Measurements from ENCODE around the gene MYO1B. TPM values are rescaled to one million over a fixed set of nuclear protein-coding genes. Genes with fewer than 3 reads are reported as not detected.

The MYO1B gene
- total RNA-seq, 1 donor from 2014 or later = 81.0 TPM

DNA sequence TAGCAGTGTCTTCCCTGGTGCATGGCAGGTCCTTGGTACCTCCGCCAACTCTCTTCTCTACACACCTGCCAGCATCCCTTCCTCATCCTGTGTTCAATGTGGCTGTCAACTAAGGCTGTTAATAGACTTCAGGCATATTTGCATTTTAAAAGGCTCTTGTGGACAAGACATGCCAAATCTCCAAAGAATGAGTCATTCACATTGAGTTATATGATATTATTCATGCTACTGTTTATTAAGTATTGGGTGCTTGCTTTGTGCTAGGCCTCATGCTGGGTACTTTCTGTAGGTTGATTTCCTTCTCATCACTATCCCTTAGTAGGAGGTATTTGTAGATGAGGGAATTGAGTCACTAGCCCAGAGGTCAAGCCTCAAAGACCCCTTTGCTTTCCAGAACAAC lies 5.2 kb downstream of the MYO1B start:
- H3K4me3 Mint-ChIP-seq (ENCODE audit: unreplicated experiment) = no peak overlapping the region
- H3K27ac Mint-ChIP-seq (ENCODE audit: unreplicated experiment) = no peak overlapping the region
- H3K9me3 Mint-ChIP-seq (ENCODE audit: unreplicated experiment) = no peaks in the 10 kb centered on the region
- peaks cover 73% of the 10 kb centered on the region for H3K4me1 Mint-ChIP-seq (ENCODE audit: unreplicated experiment)
- no peak for DNase-seq (ENCODE audit: low spot score)
- TF ChIP-seq, protein P1, sequence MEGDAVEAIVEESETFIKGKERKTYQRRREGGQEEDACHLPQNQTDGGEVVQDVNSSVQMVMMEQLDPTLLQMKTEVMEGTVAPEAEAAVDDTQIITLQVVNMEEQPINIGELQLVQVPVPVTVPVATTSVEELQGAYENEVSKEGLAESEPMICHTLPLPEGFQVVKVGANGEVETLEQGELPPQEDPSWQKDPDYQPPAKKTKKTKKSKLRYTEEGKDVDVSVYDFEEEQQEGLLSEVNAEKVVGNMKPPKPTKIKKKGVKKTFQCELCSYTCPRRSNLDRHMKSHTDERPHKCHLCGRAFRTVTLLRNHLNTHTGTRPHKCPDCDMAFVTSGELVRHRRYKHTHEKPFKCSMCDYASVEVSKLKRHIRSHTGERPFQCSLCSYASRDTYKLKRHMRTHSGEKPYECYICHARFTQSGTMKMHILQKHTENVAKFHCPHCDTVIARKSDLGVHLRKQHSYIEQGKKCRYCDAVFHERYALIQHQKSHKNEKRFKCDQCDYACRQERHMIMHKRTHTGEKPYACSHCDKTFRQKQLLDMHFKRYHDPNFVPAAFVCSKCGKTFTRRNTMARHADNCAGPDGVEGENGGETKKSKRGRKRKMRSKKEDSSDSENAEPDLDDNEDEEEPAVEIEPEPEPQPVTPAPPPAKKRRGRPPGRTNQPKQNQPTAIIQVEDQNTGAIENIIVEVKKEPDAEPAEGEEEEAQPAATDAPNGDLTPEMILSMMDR (IDR thresholded peaks at IDR 0.05; ENCODE audit: unreplicated experiment) = no peak
- H3K36me3 Mint-ChIP-seq (ENCODE audit: low read depth, unreplicated experiment) = peaks cover 3% of the 10 kb centered on the region
- H3K27me3 Mint-ChIP-seq (ENCODE audit: unreplicated experiment) = peaks cover 9% of the 10 kb centered on the region

DNA sequence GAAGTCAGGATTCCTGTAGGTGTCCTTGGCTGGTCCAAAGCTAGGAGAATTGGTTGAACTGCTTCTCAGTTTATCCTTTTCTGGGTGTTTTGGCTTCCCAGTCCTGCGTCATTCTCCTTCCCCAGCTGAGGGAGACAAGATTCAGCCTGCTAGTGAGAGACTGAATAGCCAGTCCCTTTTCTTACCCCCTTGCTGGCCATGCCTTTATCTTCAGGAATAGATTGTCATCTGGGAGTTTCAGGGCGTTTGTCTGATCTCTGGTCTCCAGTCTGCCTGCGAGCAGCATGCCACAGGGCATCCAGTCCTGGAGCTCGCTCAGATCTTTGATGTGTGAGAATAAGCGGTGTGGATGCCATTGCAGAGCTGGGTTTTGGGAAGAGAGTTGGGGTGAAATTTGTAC lies 5.8 kb downstream of the MYO1B start:
- TF ChIP-seq, protein P1 (IDR thresholded peaks at IDR 0.05; ENCODE audit: unreplicated experiment) = no peak
- no peaks in the 10 kb centered on the region for H3K9me3 Mint-ChIP-seq (ENCODE audit: unreplicated experiment)
- H3K4me1 Mint-ChIP-seq (ENCODE audit: unreplicated experiment) = peaks cover 78% of the 10 kb centered on the region
- no peak overlapping the region for H3K27ac Mint-ChIP-seq (ENCODE audit: unreplicated experiment)
- DNase-seq (ENCODE audit: low spot score) = no peak
- H3K4me3 Mint-ChIP-seq (ENCODE audit: unreplicated experiment) = no peak overlapping the region
- peaks cover 9% of the 10 kb centered on the region for H3K27me3 Mint-ChIP-seq (ENCODE audit: unreplicated experiment)
- H3K36me3 Mint-ChIP-seq (ENCODE audit: low read depth, unreplicated experiment) = peaks cover 3% of the 10 kb centered on the region

DNA sequence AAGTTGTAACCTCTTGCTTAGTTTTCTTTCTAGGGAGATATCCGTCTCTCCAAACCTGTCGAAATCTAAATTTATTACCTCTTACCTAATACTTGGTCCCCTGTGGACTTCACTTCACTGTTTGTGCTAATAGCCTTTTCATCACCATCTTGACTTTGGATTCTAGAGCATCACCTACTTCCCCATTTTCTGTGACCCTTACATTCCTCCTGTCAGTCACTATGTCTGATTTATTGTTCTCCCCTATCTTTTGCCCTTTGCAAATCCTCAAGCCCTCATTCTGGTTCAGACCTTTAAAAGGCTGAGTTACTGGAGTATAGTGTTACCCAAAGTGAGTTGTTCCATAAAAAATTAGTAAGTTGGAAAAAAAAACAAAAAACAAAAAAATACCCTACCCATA lies 7.5 kb downstream of the MYO1B start:
- Mint-ChIP-seq H3K9me3 (ENCODE audit: unreplicated experiment) (no peaks in the 10 kb centered on the region), H3K4me3 (ENCODE audit: unreplicated experiment) (no peak overlapping the region), H3K27ac (ENCODE audit: unreplicated experiment) (no peak overlapping the region), H3K4me1 (ENCODE audit: unreplicated experiment) (peaks cover 66% of the 10 kb centered on the region), H3K36me3 (ENCODE audit: low read depth, unreplicated experiment) (no peaks in the 10 kb centered on the region), H3K27me3 (ENCODE audit: unreplicated experiment) (peaks cover 7% of the 10 kb centered on the region)
- DNase-seq (ENCODE audit: low spot score) = no peak
- TF ChIP-seq, protein P1 (IDR thresholded peaks at IDR 0.05; ENCODE audit: unreplicated experiment) = no peak

DNA sequence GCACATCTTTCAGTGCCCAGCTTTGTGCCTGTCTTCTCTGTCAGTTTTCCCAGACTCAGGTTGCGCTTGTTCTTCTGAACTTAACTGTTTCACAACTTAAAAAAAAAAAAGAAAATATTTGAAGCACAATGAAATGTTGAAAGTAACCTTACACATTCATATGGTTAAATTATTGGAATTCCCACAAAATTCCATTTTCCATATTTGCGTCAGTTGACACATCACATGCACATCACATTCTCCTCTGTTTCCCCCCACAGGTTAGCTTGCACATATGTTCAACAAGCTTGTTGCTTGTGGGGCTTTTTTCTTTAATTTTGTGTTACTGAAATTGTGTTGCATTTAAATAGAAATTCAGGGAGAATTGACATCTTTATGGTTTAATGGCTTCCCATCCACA lies 8.3 kb downstream of the MYO1B start:
- no peaks in the 10 kb centered on the region for H3K36me3 Mint-ChIP-seq (ENCODE audit: low read depth, unreplicated experiment)
- H3K4me1 Mint-ChIP-seq (ENCODE audit: unreplicated experiment) = peaks cover 59% of the 10 kb centered on the region
- TF ChIP-seq, protein P1 (IDR thresholded peaks at IDR 0.05; ENCODE audit: unreplicated experiment) = no peak
- H3K9me3 Mint-ChIP-seq (ENCODE audit: unreplicated experiment) = no peaks in the 10 kb centered on the region
- H3K27me3 Mint-ChIP-seq (ENCODE audit: unreplicated experiment) = peaks cover 7% of the 10 kb centered on the region
- no peak overlapping the region for H3K27ac Mint-ChIP-seq (ENCODE audit: unreplicated experiment)
- no peak for DNase-seq (ENCODE audit: low spot score)
- no peak overlapping the region for H3K4me3 Mint-ChIP-seq (ENCODE audit: unreplicated experiment)

DNA sequence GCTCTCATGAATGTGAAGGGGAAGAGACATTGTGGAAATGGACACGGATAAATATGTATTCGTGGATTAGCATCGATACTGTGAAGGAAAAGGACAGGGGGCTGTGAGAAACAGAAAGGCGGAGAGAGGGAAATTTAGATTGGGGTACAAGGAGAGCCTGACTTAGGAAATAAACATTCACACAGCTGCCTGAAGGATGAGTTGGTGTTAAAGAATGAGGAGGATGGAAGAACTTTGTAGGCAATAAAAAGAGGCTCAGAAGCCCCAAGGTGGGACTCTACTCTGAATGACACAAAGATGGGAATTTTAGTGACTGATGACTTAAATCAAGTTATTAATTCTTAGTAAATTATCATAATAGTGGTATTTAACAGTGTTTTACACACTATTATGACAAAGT lies 10.1 kb downstream of the MYO1B start:
- Mint-ChIP-seq H3K4me1 (ENCODE audit: unreplicated experiment) (peaks cover 48% of the 10 kb centered on the region), H3K9me3 (ENCODE audit: unreplicated experiment) (no peaks in the 10 kb centered on the region), H3K4me3 (ENCODE audit: unreplicated experiment) (no peak overlapping the region), H3K27me3 (ENCODE audit: unreplicated experiment) (peaks cover 5% of the 10 kb centered on the region), H3K36me3 (ENCODE audit: low read depth, unreplicated experiment) (no peaks in the 10 kb centered on the region), H3K27ac (ENCODE audit: unreplicated experiment) (no peak overlapping the region)
- no peak for DNase-seq (ENCODE audit: low spot score)
- TF ChIP-seq, protein P1 (IDR thresholded peaks at IDR 0.05; ENCODE audit: unreplicated experiment) = no peak
